SKM-1 treated with dmso at 0.1 percent for 144 hours (cell line): ENCODE data around the gene EIF4B.

Experiments used
- DNase-seq: peaks from one replicate; lab custom pipeline; 2025; ENCODE audit not compliant: unreplicated experiment; lab: John Stamatoyannopoulos, UW

Gene EIF4B

GRCh38 chr12:53044896-53045695 lies 38.8 kb downstream of the EIF4B start:
- DNase-seq, result no peak

DNA sequence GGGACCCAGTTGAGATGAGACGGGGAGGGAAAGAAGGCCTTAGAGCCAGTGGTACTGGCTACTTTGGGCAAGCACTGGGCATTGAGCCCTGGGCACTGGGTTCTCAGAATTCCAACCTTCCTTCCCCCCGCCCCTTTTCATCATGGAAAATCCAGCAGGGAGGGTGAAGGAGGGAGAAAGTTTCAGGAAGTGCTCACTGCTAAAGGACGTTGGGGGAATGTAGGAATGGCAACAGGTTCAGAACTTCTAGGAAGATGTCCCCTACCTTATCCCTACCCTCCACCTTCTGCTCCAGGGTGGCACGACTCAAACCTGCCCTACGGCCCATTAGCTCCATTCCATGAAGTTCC lies 39.4 kb downstream of the EIF4B start:
- no peak for DNase-seq

DNA sequence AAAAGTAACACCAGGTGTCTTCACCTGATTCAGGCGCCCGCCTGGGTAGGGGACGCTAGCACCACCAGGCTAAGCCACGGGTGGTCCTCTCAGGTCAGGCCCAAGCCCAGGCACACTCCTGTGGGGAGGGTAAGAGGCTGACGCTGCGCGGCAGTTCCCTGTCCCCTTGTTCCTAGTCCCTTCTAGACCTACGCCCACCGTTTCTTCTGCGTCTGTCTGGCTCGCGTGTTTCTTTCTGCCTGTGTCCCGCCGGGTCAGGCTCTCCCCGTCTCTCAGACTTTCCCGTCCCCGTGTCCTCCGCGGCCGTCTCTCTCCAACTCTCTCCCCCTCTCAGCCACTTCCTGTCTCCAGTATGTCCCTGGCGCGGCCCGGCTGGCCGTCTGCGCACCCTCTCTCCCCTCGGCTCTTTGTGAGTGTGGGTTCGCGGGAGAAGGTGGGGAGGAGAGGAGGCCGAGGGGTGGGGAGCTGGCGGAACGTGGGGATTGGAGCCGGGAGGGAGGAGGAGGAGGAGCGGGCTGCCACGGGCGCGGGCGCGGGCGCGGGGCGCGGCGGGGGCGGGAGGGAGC lies 40.5 kb downstream of the EIF4B start:
- DNase-seq, result peak; percentile 28

- no peak for DNase-seq
These were observed 41.2 kb downstream of the EIF4B start for GRCh38 chr12:53047221-53048032.

DNA sequence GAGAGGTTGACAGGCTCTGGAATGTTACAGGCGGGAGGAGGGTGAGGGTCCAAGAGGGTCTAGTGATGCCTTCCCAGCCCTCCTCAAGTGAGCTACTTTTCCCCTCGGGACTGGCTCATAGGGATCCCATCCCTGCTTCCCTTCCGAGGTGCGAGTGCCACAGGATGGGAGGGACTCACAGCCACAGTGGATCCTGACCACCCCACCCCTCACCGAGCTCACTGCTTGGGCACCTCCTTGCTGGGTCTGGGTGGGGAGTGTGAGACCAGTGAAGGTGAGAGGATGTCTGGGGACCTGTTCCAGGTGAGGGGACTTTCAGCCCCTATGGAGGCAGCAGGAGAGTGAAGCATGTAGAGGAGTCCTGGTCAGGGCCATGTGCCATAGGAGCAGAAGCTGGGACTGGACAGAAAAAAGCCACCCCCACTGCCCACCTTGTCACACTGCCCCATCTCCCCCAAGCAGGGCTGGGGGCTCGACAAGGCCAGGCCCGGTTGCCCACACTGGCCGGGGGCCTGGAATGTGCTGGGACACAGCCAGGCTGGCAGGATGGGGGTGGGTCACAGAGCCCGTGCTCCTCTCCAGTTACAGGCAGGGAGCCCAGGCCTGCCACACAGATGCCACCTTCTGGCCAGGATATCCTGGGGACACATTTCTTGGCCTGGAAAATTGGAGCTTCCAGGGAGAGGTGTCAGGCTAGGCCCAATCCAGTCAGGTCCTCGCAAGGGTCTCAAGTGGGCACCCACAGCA lies 42.0 kb downstream of the EIF4B start:
- DNase-seq, result no peak

GRCh38 chr12:53048780-53049401 lies 42.6 kb downstream of the EIF4B start:
- no peak for DNase-seq

DNA sequence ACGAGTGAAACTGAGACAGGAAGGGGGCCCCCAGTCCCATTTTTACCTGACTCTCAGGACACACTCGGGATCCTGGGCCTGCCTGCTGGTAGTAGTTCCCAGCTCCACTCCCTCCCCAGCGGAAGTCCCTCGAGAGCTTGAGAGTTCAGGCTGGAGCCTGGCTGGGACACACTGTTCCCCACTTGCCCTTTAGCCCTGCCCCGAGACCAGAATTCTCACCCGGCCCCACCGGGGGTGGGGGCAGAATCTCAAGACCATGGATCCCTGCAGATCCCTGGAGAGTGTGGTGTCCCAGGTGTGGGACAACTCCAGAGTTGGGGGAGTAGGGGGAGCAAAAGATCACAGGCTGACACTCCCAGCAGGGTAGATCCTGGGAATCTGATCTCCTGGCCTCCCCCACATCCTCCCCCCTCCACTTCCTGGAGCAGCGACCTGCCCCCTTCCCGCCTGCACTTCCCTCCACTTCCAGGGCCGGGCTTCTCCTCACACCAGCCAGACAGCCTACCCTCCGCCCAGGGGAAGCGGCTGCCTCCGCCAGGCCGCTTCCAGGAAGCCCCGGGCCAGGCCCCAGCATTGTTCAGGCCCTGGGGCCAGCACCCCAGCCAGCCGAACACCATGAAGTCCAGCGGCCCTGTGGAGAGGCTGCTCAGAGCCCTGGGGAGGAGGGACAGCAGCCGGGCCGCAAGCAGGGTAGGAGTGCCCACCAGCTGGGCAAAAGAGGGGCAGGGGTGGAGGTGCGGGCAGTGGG lies 43.5 kb downstream of the EIF4B start, which contains the start of gene TNS2:
Gene TNS2, plus strand, starts transcription at position 495 of the 748 bp plus-strand sequence. Its CDS starts 121 bp downstream, at position 616.
- DNase-seq, result no peak

DNA sequence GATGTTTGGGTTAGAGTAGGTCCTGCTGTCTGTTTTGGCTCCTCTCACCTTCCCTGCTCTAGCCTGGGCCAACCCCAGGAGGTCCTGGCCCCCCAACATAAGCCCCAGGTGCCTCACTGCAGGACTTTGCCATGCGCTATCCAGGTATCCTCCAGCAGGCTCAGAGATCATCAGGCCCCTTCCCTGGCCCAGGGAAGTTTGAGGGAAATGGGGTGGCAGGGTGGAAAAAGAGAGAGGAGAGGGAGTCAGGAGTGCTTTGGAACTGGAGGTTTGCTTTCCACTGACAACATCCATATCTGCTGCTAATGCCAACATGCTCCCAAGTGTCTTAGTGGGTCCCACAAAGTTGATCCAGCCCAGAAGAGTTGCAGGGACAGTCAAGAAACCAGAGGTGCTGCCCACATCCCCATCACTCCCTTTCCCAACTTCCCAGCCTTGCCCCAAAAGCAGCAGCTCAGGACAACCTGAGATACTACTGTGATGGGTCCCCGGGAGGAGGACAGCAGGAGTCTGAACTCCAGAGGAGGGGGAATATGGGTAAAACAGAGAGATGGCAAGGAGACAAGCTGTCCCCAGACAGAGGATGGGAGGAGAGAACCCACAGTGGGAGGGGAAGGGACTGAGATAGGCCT lies 44.3 kb downstream of the EIF4B start:
- DNase-seq, result no peak

GRCh38 chr12:53051058-53051880 lies 45.0 kb downstream of the EIF4B start:
- DNase-seq, result no peak

- DNase-seq, result no peak
These were observed 45.7 kb downstream of the EIF4B start for GRCh38 chr12:53051881-53052412.

GRCh38 chr12:53052419-53053217 lies 46.4 kb downstream of the EIF4B start:
- DNase-seq, result no peak

DNA sequence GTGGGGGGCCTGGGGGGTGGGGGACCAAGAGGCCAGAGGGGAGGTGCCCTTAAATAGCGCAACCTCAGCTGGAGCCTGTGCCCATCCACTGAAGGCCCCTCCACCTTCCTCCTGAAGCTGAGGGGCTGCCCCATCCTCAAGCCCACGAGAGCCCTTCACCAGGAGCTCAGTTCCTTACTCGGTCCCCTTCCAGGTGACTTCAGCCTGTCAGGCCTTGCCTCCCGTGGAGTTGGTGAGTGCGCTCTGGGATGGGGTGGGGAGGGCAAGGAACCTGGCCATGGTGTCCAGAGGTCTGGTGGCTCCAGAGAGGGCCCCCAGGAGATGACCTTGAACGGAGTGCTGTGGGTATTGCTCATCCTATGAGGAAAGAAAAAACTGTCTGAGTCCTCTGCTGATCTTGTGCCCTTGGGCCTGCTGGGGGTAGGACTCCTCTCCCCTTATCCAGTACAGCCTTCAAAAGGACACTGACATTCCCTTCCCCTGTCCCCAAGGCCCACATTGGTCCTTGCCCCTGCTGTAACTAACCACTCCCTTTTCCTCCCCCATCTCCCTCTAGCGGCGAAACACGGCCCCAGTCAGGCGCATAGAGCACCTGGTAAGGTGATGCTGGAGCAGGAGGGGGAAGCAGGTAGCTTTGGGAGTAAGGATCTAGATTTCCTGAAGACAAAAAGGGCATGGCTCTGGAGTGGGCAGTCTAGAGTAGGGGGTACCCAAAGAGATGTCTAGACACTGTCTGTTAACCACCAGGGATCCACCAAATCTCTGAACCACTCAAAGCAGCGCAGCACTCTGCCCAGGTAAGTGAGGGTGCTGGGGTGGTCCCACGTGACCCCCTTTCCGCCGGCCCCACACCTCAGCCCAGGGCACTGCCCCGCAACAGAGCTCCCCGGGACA lies 47.2 kb downstream of the EIF4B start:
- no peak for DNase-seq

DNA sequence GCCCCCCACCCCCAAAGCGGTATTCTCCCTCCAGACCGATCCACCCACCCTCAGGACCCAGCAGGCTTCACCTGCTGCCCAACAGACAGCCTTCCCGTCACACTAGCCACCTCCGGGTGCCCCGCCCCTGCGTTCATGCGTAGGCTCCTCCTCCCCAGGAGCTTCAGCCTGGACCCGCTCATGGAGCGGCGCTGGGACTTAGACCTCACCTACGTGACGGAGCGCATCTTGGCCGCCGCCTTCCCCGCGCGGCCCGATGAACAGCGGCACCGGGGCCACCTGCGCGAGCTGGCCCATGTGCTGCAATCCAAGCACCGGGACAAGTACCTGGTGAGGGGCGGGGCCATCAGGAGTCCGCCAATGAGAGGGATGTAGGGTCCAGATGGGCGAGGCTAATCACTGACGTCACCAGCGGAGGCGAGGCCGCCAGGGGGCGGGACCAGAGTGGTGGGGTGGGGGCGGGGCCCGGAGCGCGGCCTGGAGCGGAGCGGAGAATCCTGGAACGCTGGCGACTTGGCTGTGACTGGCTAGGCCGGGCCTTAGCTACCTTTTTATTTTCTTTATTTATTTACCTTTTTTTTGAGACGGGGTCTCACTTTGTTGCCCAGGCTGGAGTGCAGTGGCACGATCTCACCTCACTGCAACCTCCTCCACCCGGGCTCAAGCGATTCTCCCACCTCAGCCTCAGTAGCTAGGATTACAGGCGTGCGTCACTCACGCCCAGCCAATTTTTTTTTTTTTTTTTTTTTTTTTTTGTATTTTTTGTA lies 48.0 kb downstream of the EIF4B start:
- peak; percentile 41 for DNase-seq

- no peak for DNase-seq
These were observed 49.4 kb downstream of the EIF4B start for GRCh38 chr12:53055471-53056266.

DNA sequence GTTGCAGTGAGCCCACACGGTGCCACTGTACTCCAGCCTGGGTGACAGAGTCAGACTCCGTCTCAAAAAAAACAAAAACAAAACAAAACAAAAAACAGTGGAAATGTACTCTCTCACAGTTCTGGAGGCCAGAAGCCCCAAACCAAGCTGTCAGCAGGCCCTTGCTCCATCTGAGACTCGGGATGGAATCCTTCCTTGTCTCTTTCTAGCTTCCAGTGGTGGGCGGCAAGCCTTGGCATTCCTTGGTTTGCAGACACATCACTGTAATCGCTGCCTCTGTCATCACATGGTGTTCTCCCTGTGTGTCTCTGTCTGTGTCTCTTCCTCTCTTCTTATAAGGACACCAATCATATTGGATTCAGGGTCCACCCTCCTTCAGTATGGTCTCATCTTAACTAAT lies 50.0 kb downstream of the EIF4B start:
- DNase-seq, result no peak
